ENCODE results near the gene FAM222A. TPM values are rescaled to one million over a fixed set of nuclear protein-coding genes. Genes with fewer than 3 reads are reported as not detected.

FAM222A gene
- total and polyA plus RNA-seq, 2 of the 8 experiments (the other 6 are each of a cell fraction or from before 2014, with no cell fraction given): 0.94 to 1.1 TPM

GRCh38 chr12:109800536-109800935, 86.9 kb downstream of the FAM222A start:
- Histone ChIP-seq H4K91ac (replicated peaks; ENCODE audit: insufficient read length, low read length) (no peak overlapping the region), H2BK120ac (replicated peaks; ENCODE audit: low read depth, low read length) (no peak overlapping the region), H3K4me3 (ENCODE audit: extremely low read depth in 1 of 4, insufficient read depth in 2 of 4, low read depth in 3 of 4, low read length in 4 of 4) (no peak overlapping the region), H4K5ac (ENCODE audit: insufficient read length, low read depth, low read length) (no peak overlapping the region), H2BK20ac (ENCODE audit: low read length) (no peak overlapping the region), H2BK5ac (ENCODE audit: low read depth, low read length) (no peak overlapping the region), H3K79me1 (ENCODE audit: low read depth, low read length) (no peaks in the 10 kb centered on the region), H2BK12ac (ENCODE audit: low read depth, low read length) (no peak overlapping the region), H2AK5ac (ENCODE audit: low read depth, low read length) (no peak overlapping the region), H3K4ac (replicated peaks; ENCODE audit: insufficient read length, low read depth, low read length) (no peak overlapping the region), H3K23ac (ENCODE audit: insufficient read length) (no peak overlapping the region), H3K9me3 (ENCODE audit: insufficient read depth in 2 of 2, low read depth in 1 of 2, low read length in 1 of 2) (no peaks in the 10 kb centered on the region), H3K23me2 (ENCODE audit: low read depth, low read length) (0 out of 2 replicates have a peak, but pooled peaks cover 1% of the 10 kb centered on the region), H4K8ac (ENCODE audit: extremely low read depth, insufficient read depth, low read length) (no peak overlapping the region), H3K9ac (replicated peaks in 1 of 4; ENCODE audit: extremely low read depth in 1 of 4, low read depth in 3 of 4, low read length in 3 of 4) (no peak overlapping the region), H4K20me1 (replicated peaks in 1 of 2; ENCODE audit: control insufficient read depth in 1 of 2, insufficient read depth in 2 of 2, low read length in 2 of 2) (peaks cover 0 to 4% of the 10 kb centered on the region in 2 experiments), H3K4me2 (ENCODE audit: insufficient read depth in 1 of 2, low read depth in 2 of 2, low read length in 2 of 2) (no peak overlapping the region), H3K27me3 (replicated peaks in 1 of 4; ENCODE audit: control insufficient read depth in 3 of 4, extremely low read depth in 1 of 4, insufficient read depth in 3 of 4, low read length in 3 of 4) (no peaks in the 10 kb centered on the region), H2BK15ac (ENCODE audit: low read length) (no peak overlapping the region), H3K27ac (ENCODE audit: low read depth, low read length) (no peak overlapping the region), H3K14ac (ENCODE audit: insufficient read length) (no peak overlapping the region), H3K4me1 (replicated peaks in 1 of 4; ENCODE audit: control insufficient read depth in 3 of 4, insufficient read depth in 4 of 4, low read length in 3 of 4) (no peaks in the 10 kb centered on the region), H3K18ac (ENCODE audit: extremely low read depth, low read length) (no peak overlapping the region), H3K36me3 (ENCODE audit: control insufficient read depth in 2 of 4, insufficient read depth in 4 of 4, low read length in 3 of 4) (no peaks in the 10 kb centered on the region), H2AFZ (ENCODE audit: low read length) (no peak overlapping the region), H3K79me2 (ENCODE audit: control insufficient read depth in 1 of 2, insufficient read depth in 2 of 2, low read length in 2 of 2) (no peaks in the 10 kb centered on the region), H3K56ac (replicated peaks; ENCODE audit: insufficient read length, low read depth, low read length) (no peak overlapping the region)
- FAIRE-seq (no peak), DNase-seq (ENCODE audit: low read depth in 1 of 2, low spot score in 2 of 2) (no peak)
- ChIA-PET POLR2A (ENCODE audit: partially characterized antibody) (no interaction called here), CTCF (ENCODE audit: partially characterized antibody) (interaction anchor here (0.8 to 3.6 kb wide), 4 partner anchors 28 to 282 kb away, joined by 3 to 14 read pairs (median 5); no protein-coding TSS in a partner anchor)
- no peak for TF ChIP-seq RAD21 (IDR thresholded peaks at IDR 0.05 in 1 of 2, conservative IDR thresholded peaks at IDR 0.05 in 1 of 2; ENCODE audit: low read depth in 2 of 2, low read length in 2 of 2)
- WGBS, 2 experiments (ENCODE audit: extremely low coverage in 1 of 2, insufficient coverage in 1 of 2, insufficient read length in 1 of 2, insufficient replicate concordance in 2 of 2, low coverage in 1 of 2, low lambda C conversion rate in 2 of 2, missing lambda C conversion rate in 1 of 2): 98% methylated on average over 11 of the region's 13 CpGs; no CpG with 5 or more reads in 1 of the 2 experiments
